Measurements from ENCODE around the gene CMTR2. TPM values are rescaled to one million over a fixed set of nuclear protein-coding genes. Genes with fewer than 3 reads are reported as not detected.
"Not testable (repeated sequence)": the region's sequence is repeated elsewhere in the genome, so short reads cannot be mapped to it uniquely, and the experiment has no call there.

The CMTR2 gene
- total and polyA plus RNA-seq, 2 donors (not counting 1 experiment from before 2014, with no cell fraction given), result 10.1 to 41.3 TPM

DNA sequence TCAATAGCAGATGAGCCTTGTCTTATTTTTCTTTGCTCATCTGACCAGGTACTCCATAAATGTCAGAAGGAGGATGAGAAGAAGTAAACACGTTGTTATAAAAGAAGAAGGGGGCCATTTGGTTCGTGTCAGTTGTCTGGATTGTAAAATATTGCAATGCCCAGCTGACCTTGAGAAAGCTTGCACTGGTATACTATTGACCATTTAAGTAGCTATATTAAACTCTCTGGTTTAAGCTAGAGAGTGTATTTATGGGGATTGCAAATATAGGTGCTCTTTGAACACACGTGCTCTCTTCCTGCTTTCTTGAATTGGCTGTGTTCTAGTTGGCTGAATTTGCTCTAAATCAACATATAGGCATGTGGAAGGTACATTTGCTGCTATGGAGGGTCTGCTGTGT lies 26.1 kb upstream of the CMTR2 start:
- peaks cover 42% of the 10 kb centered on the region for H3K27me3 Mint-ChIP-seq
- no peaks in the 10 kb centered on the region for H3K79me2 ChIP-seq (ENCODE audit: control insufficient read depth, insufficient read depth, low read length)
- H3K36me3 ChIP-seq (replicated peaks in 1 of 2; ENCODE audit: control extremely low read depth in 1 of 2, control insufficient read depth in 1 of 2, extremely low read depth in 1 of 2, insufficient read depth in 2 of 2, low read length in 1 of 2), result no peaks in the 10 kb centered on the region
- no peak overlapping the region for H3K4me3 Mint-ChIP-seq
- H3K4me1 ChIP-seq (ENCODE audit: control insufficient read depth in 2 of 2, insufficient read depth in 2 of 2, low read length in 2 of 2), result no peaks in the 10 kb centered on the region
- no peak overlapping the region for H3K27ac ChIP-seq (ENCODE audit: low read length in 2 of 2)
- H3K4me3 ChIP-seq (ENCODE audit: control extremely low read depth in 1 of 5, extremely low read depth in 1 of 5, insufficient read depth in 1 of 5, low read depth in 2 of 5, low read length in 4 of 5), result no peak overlapping the region
- POLR2A ChIA-PET, result no interaction called here
- no peaks in the 10 kb centered on the region for H3K9me3 ChIP-seq (ENCODE audit: control extremely low read depth in 1 of 3, control insufficient read depth in 2 of 3, insufficient read depth in 1 of 3, low read length in 2 of 3)
- peaks cover 0 to 14% (median 8%) of the 10 kb centered on the region in 4 experiments for H3K27me3 ChIP-seq (replicated peaks in 1 of 4; ENCODE audit: control extremely low read depth in 1 of 4, control insufficient read depth in 3 of 4, insufficient read depth in 4 of 4, low read length in 3 of 4)
- no peak overlapping the region for H2AFZ ChIP-seq (ENCODE audit: insufficient read depth, low read depth, low read length, poor library complexity, severe bottlenecking)
- ATAC-seq (ENCODE audit: low read depth) (no peak), DNase-seq (no peak)
- intact Hi-C loops (cut with micrococcal nuclease), result no loop called here
- H4K20me1 ChIP-seq (ENCODE audit: control insufficient read depth, insufficient read depth, low read length, poor library complexity, severe bottlenecking), result no peaks in the 10 kb centered on the region
- H3K9ac ChIP-seq (ENCODE audit: low read length), result no peak overlapping the region
- H3K4me2 ChIP-seq (replicated peaks; ENCODE audit: low read depth, low read length, poor library complexity, severe bottlenecking), result no peak overlapping the region
- CTCF ChIA-PET, result interaction anchor here (0.9 kb wide), 1 partner anchor 11 kb away, joined by 3 read pairs; no protein-coding TSS in a partner anchor
- TF ChIP-seq, protein P1, sequence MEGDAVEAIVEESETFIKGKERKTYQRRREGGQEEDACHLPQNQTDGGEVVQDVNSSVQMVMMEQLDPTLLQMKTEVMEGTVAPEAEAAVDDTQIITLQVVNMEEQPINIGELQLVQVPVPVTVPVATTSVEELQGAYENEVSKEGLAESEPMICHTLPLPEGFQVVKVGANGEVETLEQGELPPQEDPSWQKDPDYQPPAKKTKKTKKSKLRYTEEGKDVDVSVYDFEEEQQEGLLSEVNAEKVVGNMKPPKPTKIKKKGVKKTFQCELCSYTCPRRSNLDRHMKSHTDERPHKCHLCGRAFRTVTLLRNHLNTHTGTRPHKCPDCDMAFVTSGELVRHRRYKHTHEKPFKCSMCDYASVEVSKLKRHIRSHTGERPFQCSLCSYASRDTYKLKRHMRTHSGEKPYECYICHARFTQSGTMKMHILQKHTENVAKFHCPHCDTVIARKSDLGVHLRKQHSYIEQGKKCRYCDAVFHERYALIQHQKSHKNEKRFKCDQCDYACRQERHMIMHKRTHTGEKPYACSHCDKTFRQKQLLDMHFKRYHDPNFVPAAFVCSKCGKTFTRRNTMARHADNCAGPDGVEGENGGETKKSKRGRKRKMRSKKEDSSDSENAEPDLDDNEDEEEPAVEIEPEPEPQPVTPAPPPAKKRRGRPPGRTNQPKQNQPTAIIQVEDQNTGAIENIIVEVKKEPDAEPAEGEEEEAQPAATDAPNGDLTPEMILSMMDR (IDR thresholded peaks at IDR 0.05), result no peak
- TF ChIP-seq EZH2 (IDR thresholded peaks at IDR 0.05; ENCODE audit: borderline replicate concordance, insufficient read depth, low read depth, low read length, poor library complexity, severe bottlenecking), result no peak
- H3K27ac Mint-ChIP-seq, result no peak overlapping the region
- no peaks in the 10 kb centered on the region for H3K9me3 Mint-ChIP-seq (ENCODE audit: insufficient read depth)
- H3K4me1 Mint-ChIP-seq, result no peaks in the 10 kb centered on the region
- WGBS (ENCODE audit: insufficient coverage), result 60% methylated on average over 1 of the region's 3 CpGs

- peaks cover 0 to 14% (median 7%) of the 10 kb centered on the region in 4 experiments for H3K27me3 ChIP-seq (replicated peaks in 1 of 4; ENCODE audit: control extremely low read depth in 1 of 4, control insufficient read depth in 3 of 4, insufficient read depth in 4 of 4, low read length in 3 of 4)
- H3K4me3 ChIP-seq (ENCODE audit: control extremely low read depth in 1 of 5, extremely low read depth in 1 of 5, insufficient read depth in 1 of 5, low read depth in 2 of 5, low read length in 4 of 5); H4K20me1 ChIP-seq (ENCODE audit: control insufficient read depth, insufficient read depth, low read length, poor library complexity, severe bottlenecking); H2AFZ ChIP-seq (ENCODE audit: insufficient read depth, low read depth, low read length, poor library complexity, severe bottlenecking); H3K79me2 ChIP-seq (ENCODE audit: control insufficient read depth, insufficient read depth, low read length); H3K9me3 ChIP-seq (ENCODE audit: control extremely low read depth in 1 of 3, control insufficient read depth in 2 of 3, insufficient read depth in 1 of 3, low read length in 2 of 3); H3K36me3 ChIP-seq (replicated peaks in 1 of 2; ENCODE audit: control extremely low read depth in 1 of 2, control insufficient read depth in 1 of 2, extremely low read depth in 1 of 2, insufficient read depth in 2 of 2, low read length in 1 of 2); H3K27ac ChIP-seq (ENCODE audit: low read length in 2 of 2); POLR2A ChIA-PET; H3K9me3 Mint-ChIP-seq (ENCODE audit: insufficient read depth); H3K4me1 ChIP-seq (ENCODE audit: control insufficient read depth in 2 of 2, insufficient read depth in 2 of 2, low read length in 2 of 2); DNase-seq; H3K4me2 ChIP-seq (replicated peaks; ENCODE audit: low read depth, low read length, poor library complexity, severe bottlenecking); H3K4me3 Mint-ChIP-seq; H3K4me1 Mint-ChIP-seq; H3K27ac Mint-ChIP-seq; intact Hi-C loops (cut with micrococcal nuclease); ATAC-seq (ENCODE audit: low read depth); H3K9ac ChIP-seq (ENCODE audit: low read length): not testable (repeated sequence)
- WGBS (ENCODE audit: insufficient coverage), result 60% methylated on average over 3 of the region's 3 CpGs
- CTCF ChIA-PET, result interaction anchor here (0.5 to 2.4 kb wide), 3 partner anchors 17 to 543 kb away, joined by 3 to 11 read pairs (median 3); no protein-coding TSS in a partner anchor
- H3K27me3 Mint-ChIP-seq, result peaks cover 53% of the 10 kb centered on the region
Observed at GRCh38 chr16:71313591-71313990, 24.4 kb upstream of the CMTR2 start.

Data from B cell (primary cell).